Heart right ventricle (tissue), 16 donors: Measurements from ENCODE around the gene SCPEP1. TPM values are rescaled to one million over a fixed set of nuclear protein-coding genes. Genes with fewer than 3 reads are reported as not detected.
A peak's percentile ranks its signal among the peaks of the same experiment; 100 is the strongest.

Experiments
- ATAC-seq, 8 donors: fragments of 200-7000 bp; cut with Tn5 transposase; one replicate each; pipeline ENCODE4 v1.9.1; 2020; ENCODE audit warnings: mild to moderate bottlenecking in 8 of 8, moderate library complexity in 8 of 8, moderate number of reproducible peaks in 1 of 8
- DNase-seq, 2 donors: peaks; one replicate each; pipeline ENCODE4 v3.0.0-alpha.2; 2020
- H3K27ac ChIP-seq, 10 donors: fragments of 200-600 bp; sonication (generic) in 2 of 10; one replicate each; pipeline versions ENCODE4 v1.5.0 to v1.8.0; 2020 to 2022; ENCODE audit warnings: mild to moderate bottlenecking in 3 of 10
- H3K27me3 ChIP-seq, 7 donors: fragments of 200-600 bp; one replicate each; pipeline ENCODE4 v1.8.0; 2021 to 2022; ENCODE audit warnings: mild to moderate bottlenecking in 2 of 7
- H3K36me3 ChIP-seq, 9 donors: fragments of 200-600 bp; sonication (generic) in 1 of 9; one replicate each; pipeline versions ENCODE4 v1.5.0 to v1.8.0; 2020 to 2022; ENCODE audit warnings: mild to moderate bottlenecking in 2 of 9
- H3K4me1 ChIP-seq, 9 donors: fragments of 200-600 bp; sonication (generic) in 1 of 9; one replicate each; pipeline versions ENCODE4 v1.5.0 to v1.8.0; 2020 to 2022; ENCODE audit warnings: mild to moderate bottlenecking in 4 of 9
- H3K4me3 ChIP-seq, 10 donors: fragments of 200-600 bp; sonication (generic) in 2 of 10; one replicate each; pipeline versions ENCODE4 v1.5.0 to v1.8.0; 2020 to 2022; ENCODE audit warnings: mild to moderate bottlenecking in 7 of 10, moderate library complexity in 2 of 10
- H3K9me3 ChIP-seq, 11 donors: fragments of 200-600 bp in 10 of 11; sonication (generic) in 2 of 11; one replicate each; pipeline versions ENCODE4 v1.5.0 to v1.8.0; 2013 to 2022; ENCODE audit warnings: mild to moderate bottlenecking in 2 of 11, control low read depth in 1 of 11, moderate library complexity in 1 of 11
- WGBS, 2 donors: extraction: QIAGEN DNeasy Blood & Tissue Kit; methylation state at CpG; one replicate each; pipeline ENCODE4 v1.1.7; 2013; ENCODE audit warnings: inconsistent platforms in 1 of 2; 5-methylcytosine and 5-hydroxymethylcytosine counted together
- intact Hi-C, 10 donors: fragments of 100-400 bp; cut with DNase I; formaldehyde crosslinking; loops; one replicate each; pipeline versions ENCODE4 v1.11.1 to v1.14.2; 2022
- polyA plus RNA-seq, 2 donors: library from polyadenylated mRNA; stranded (reverse); fragments of 200-250 nt; gene quantifications; one replicate each; pipeline ENCODE4 v1.2.3, GENCODE V29; 2013
- total RNA-seq, 10 donors: library from RNA; stranded (reverse); fragmentation: NEBNext Ultra II Directional in 3 of 10; extraction: Animal tissue kit (Norgen Biotek cat#: 25700) in 3 of 10; gene quantifications; one replicate each; pipeline versions ENCODE4 v1.2.1 to v1.2.4, GENCODE V29; 2021 to 2023
- TF ChIP-seq, protein P1 (sequence below), 9 donors: fragments of 200-600 bp; sonication (generic) in 2 of 9; IDR thresholded peaks; one replicate each; pipeline versions ENCODE4 v1.5.0 to v1.8.0; 2021 to 2022; ENCODE audit warnings: antibody characterized with exemption in 9 of 9, mild to moderate bottlenecking in 5 of 9, moderate library complexity in 1 of 9
- donor health status: Arrhythmogenic right ventricular cardiomyopathy.
- donor health status: ischemic (EF 13 %, LVEDD 7.1; RV severe dilation, severe dysfunction).
- donor health status: healthy with polysubstance abuse.
- donor health status: DM: no; HTN: yes; CAD: no.
- donor health status: DM: no; HTN: no; CAD: no.
- donor health status: ischemic (EF 25% LVEDD 6.9; RV normal size, moderate dysfunction).
- donor health status: ischemic (EF 25% LVEDD 5.7; RV mildly dilated, moderate dysfunction).
- donor health status: healthy.
- donor health status: DM: yes; HTN: yes; CAD: no.
- donor health status: Ischemic cardiomyopathy.
- donor health status: ischemic (EF 35%, LVEDD 5.7; RV mildly dilated, moderate dysfunction).
- donor health status: nonischemic (EF 11% LVEDD 7.7; RV severe dilation, severe dysfunction).
- donor health status: DM: yes; HTN: yes; CAD: no.
- donor health status: PGD.
- donor health status: ischemic (EF 29% LVEDD 5.4; RV normal size, mild dysfunction).
- donor health status: nonischemic (EF 23%, LVEDD 6.1; RV moderate dilation, normal function).

Gene SCPEP1
- total and polyA plus RNA-seq, 12 donors = 26.0 to 229 (median 47.9) TPM

GRCh38 chr17:57048096-57048495 lies 70.2 kb downstream of the SCPEP1 start:
- Histone ChIP-seq H3K27me3 (peaks cover 0 to 49% (median 36%) of the 10 kb centered on the region in 7 donors), H3K9me3 (no peaks in the 10 kb centered on the region), H3K36me3 (no peaks in the 10 kb centered on the region), H3K4me3 (no peak overlapping the region), H3K4me1 (peaks cover 5 to 23% (median 13%) of the 10 kb centered on the region in 9 donors), H3K27ac (no peak overlapping the region)
- 95 to 97% methylated on average over 2 of the region's 2 CpGs for WGBS, 2 donors
- TF ChIP-seq, protein P1, sequence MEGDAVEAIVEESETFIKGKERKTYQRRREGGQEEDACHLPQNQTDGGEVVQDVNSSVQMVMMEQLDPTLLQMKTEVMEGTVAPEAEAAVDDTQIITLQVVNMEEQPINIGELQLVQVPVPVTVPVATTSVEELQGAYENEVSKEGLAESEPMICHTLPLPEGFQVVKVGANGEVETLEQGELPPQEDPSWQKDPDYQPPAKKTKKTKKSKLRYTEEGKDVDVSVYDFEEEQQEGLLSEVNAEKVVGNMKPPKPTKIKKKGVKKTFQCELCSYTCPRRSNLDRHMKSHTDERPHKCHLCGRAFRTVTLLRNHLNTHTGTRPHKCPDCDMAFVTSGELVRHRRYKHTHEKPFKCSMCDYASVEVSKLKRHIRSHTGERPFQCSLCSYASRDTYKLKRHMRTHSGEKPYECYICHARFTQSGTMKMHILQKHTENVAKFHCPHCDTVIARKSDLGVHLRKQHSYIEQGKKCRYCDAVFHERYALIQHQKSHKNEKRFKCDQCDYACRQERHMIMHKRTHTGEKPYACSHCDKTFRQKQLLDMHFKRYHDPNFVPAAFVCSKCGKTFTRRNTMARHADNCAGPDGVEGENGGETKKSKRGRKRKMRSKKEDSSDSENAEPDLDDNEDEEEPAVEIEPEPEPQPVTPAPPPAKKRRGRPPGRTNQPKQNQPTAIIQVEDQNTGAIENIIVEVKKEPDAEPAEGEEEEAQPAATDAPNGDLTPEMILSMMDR (IDR thresholded peaks at IDR 0.05) = no peak
- intact Hi-C loops = no loop called here
- ATAC-seq (no peak), DNase-seq (no peak)

- Histone ChIP-seq H3K4me1 (peaks cover 5 to 24% (median 19%) of the 10 kb centered on the region in 9 donors), H3K36me3 (no peaks in the 10 kb centered on the region), H3K27ac (peak overlapping the region in 3 of 10 donors; percentile 6 to 37 (median 9)), H3K9me3 (no peaks in the 10 kb centered on the region), H3K27me3 (peaks cover 0 to 27% (median 14%) of the 10 kb centered on the region in 7 donors), H3K4me3 (no peak overlapping the region)
- ATAC-seq (no peak), DNase-seq (no peak)
- intact Hi-C loops = loop anchor here in 1 of 10 donors (10.0 kb wide), 1 partner anchor 56 kb away; no protein-coding TSS in a partner anchor
- 44 to 46% methylated on average over 5 of the region's 5 CpGs for WGBS, 2 donors
- TF ChIP-seq, protein P1 (IDR thresholded peaks at IDR 0.05) = no peak
Observed at GRCh38 chr17:57050306-57050705, 72.4 kb downstream of the SCPEP1 start.

DNA sequence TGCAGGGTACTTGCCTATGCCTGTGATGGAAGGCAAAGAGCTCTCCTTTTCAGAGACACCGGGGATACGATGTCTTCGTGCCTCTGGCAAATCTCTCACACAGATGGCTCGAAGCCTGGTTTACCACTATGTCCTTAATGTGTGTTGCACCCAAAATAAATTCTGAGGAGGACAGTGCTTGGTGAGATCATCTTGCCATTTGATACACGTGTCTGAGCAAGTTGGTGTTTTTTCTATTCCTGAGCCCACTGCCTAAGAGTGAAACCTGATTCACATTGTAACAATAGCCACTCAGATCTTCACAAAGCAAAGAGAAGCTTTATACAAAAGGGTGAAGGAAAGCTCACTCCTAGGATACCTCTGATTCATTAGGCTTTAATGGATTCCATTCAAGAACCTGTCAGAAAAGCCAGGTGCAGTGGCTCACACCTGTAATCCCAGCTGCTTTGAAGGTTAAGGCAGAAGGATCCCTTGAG lies 74.0 kb downstream of the SCPEP1 start:
- H3K36me3 ChIP-seq = no peaks in the 10 kb centered on the region
- peaks cover 0 to 11% (median 0%) of the 10 kb centered on the region in 7 donors for H3K27me3 ChIP-seq
- TF ChIP-seq, protein P1 (IDR thresholded peaks at IDR 0.05) = no peak
- peak overlapping the region in 4 of 10 donors; percentile 9 to 45 (median 36) for H3K27ac ChIP-seq
- ATAC-seq (peak in 6 of 8 donors; percentile 36 to 75 (median 66)), DNase-seq (no peak)
- H3K9me3 ChIP-seq = no peaks in the 10 kb centered on the region
- peaks cover 0 to 14% (median 8%) of the 10 kb centered on the region in 9 donors for H3K4me1 ChIP-seq
- intact Hi-C loops = loop anchor here in 1 of 10 donors (10.0 kb wide), 1 partner anchor 57 kb away; no protein-coding TSS in a partner anchor
- 43 to 57% methylated on average over 5 of the region's 5 CpGs for WGBS, 2 donors
- no peak overlapping the region for H3K4me3 ChIP-seq

Other genes with a start within 250 kb of the SCPEP1 start
- gene C17orf67, start 144.2 kb upstream of the SCPEP1 start, total RNA-seq = 1 to 10 TPM in 3 of 10 donors, under 1 TPM in 7; 0.23 to 1.5 (median 0.91) TPM
- gene C17orf67, start 144.2 kb upstream of the SCPEP1 start, polyA plus RNA-seq = 1 to 10 TPM in 1 of 2 donors, under 1 TPM in 1; 0.25 to 2.2 TPM
- 1 to 10 TPM; 2.0 to 5.3 (median 2.7) TPM for gene DGKE, start 144.0 kb upstream of the SCPEP1 start, total RNA-seq
- 1 to 10 TPM in 1 of 2 donors, under 1 TPM in 1; 0.71 to 3.1 TPM for gene DGKE, start 144.0 kb upstream of the SCPEP1 start, polyA plus RNA-seq
- 10 to 100 TPM in 8 of 10 donors, 1 to 10 TPM in 2; 8.7 to 32.7 (median 17.3) TPM for gene TRIM25, start 64.1 kb upstream of the SCPEP1 start, total RNA-seq
- 10 to 100 TPM in 1 of 2 donors, 1 to 10 TPM in 1; 4.9 to 15.1 TPM for gene TRIM25, start 64.1 kb upstream of the SCPEP1 start, polyA plus RNA-seq
- 10 to 100 TPM in 1 of 10 donors, 1 to 10 TPM in 9; 6.7 to 10.3 (median 8.5) TPM for gene COIL, start 17.1 kb upstream of the SCPEP1 start, total RNA-seq
- gene COIL, start 17.1 kb upstream of the SCPEP1 start, polyA plus RNA-seq = 1 to 10 TPM; 5.2 to 6.8 TPM
- 100 to 1,000 TPM; 107 to 234 (median 160) TPM for gene AKAP1, start 107.1 kb downstream of the SCPEP1 start, total RNA-seq
- gene AKAP1, start 107.1 kb downstream of the SCPEP1 start, polyA plus RNA-seq = 100 to 1,000 TPM in 1 of 2 donors, 10 to 100 TPM in 1; 31.0 to 101 TPM